Adrenal gland (tissue), 5 donors: ENCODE measurements around the gene ZDHHC5.

ENCODE experiments used
- POLR2A ChIP-seq, 2 donors: fragments of 450-650 bp; IDR thresholded peaks; one replicate each; pipeline ENCODE4 v1.6.1; 2017; ENCODE audit warnings: antibody characterized with exemption in 2 of 2, mild to moderate bottlenecking in 2 of 2, moderate library complexity in 1 of 2
- TF ChIP-seq, protein P1 (sequence below), 6 experiments: fragments of 450-650 bp in 4 of 6; fragments of 200-600 bp in 2 of 6; sonication (generic) in 1 of 6; IDR thresholded peaks; 1 replicate in 5 of 6; 2 replicates in 1 of 6; pipeline versions ENCODE4 v1.5.1 to v1.8.0; 2016 to 2021; ENCODE audit warnings: antibody characterized with exemption in 6 of 6, mild to moderate bottlenecking in 2 of 6, moderate library complexity in 1 of 6
- donor health status: DM: no; HTN: no; CAD: no.

DNA sequence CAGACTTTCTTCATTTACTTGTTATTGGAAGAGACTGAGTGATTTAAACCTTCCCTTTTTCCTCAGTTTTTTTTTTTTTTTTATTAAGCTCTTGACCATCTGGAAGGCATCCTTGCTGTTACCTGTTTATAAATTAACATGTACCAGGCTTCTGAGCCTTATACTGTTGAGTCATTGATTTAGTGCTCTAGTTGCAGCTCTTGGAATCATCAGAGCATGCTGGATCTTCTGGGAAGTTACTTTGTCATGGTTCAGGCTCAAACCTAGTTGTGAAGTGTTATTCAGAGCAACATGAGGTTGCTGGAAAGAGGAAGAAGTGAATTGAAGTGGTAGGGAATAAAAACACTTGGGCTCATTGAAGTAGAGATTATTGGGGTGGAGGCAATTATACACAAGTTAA lies 6.3 kb downstream of the ZDHHC5 start:
- TF ChIP-seq, protein P1, sequence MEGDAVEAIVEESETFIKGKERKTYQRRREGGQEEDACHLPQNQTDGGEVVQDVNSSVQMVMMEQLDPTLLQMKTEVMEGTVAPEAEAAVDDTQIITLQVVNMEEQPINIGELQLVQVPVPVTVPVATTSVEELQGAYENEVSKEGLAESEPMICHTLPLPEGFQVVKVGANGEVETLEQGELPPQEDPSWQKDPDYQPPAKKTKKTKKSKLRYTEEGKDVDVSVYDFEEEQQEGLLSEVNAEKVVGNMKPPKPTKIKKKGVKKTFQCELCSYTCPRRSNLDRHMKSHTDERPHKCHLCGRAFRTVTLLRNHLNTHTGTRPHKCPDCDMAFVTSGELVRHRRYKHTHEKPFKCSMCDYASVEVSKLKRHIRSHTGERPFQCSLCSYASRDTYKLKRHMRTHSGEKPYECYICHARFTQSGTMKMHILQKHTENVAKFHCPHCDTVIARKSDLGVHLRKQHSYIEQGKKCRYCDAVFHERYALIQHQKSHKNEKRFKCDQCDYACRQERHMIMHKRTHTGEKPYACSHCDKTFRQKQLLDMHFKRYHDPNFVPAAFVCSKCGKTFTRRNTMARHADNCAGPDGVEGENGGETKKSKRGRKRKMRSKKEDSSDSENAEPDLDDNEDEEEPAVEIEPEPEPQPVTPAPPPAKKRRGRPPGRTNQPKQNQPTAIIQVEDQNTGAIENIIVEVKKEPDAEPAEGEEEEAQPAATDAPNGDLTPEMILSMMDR (IDR thresholded peaks at IDR 0.05) = no peak
- TF ChIP-seq POLR2A (IDR thresholded peaks at IDR 0.05) = no peak
